H1 (cell line): ENCODE measurements around the gene AHCY. TPM values are rescaled to one million over a fixed set of nuclear protein-coding genes. Genes with fewer than 3 reads are reported as not detected.

Experiments
- BRCA1 ChIP-seq: IDR thresholded peaks from 2 replicates; pipeline ENCODE4 v1.6.1; 2012; ENCODE audit warnings: low read depth, low read length, improper control_type of control experiment
- CREB1 ChIP-seq: IDR thresholded peaks from 2 replicates; pipeline ENCODE4 v1.6.1; 2012; ENCODE audit warnings: inconsistent platforms
- FOSL1 ChIP-seq: IDR thresholded peaks from 2 replicates; pipeline ENCODE4 v1.6.1; 2011; ENCODE audit warnings: mild to moderate bottlenecking, low read depth, low read length, moderate library complexity; ENCODE audit not compliant: insufficient read depth
- JUND ChIP-seq: IDR thresholded peaks from 2 replicates; pipeline ENCODE4 v1.6.1; 2011; ENCODE audit warnings: mild to moderate bottlenecking, improper control_type of control experiment, low read length
- KDM4A ChIP-seq: IDR thresholded peaks from one replicate; pipeline ENCODE4 v1.7.1; 2012; ENCODE audit warnings: low read depth, mild to moderate bottlenecking, moderate library complexity, low read length, inconsistent platforms; ENCODE audit not compliant: severe bottlenecking
- MAX ChIP-seq: IDR thresholded peaks from 2 replicates; pipeline ENCODE4 v1.6.1; 2012; ENCODE audit warnings: inconsistent platforms
- RBBP5 ChIP-seq: IDR thresholded peaks from 2 replicates; pipeline ENCODE4 v1.7.1; 2012; ENCODE audit warnings: low read depth, mild to moderate bottlenecking, inconsistent platforms, low read length, moderate library complexity, borderline replicate concordance
- SIRT6 ChIP-seq: IDR thresholded peaks from one replicate; pipeline ENCODE4 v1.7.1; 2012; ENCODE audit warnings: low read length, inconsistent platforms
- SRF ChIP-seq: IDR thresholded peaks from 2 replicates; pipeline ENCODE4 v1.6.1; 2011; ENCODE audit warnings: mild to moderate bottlenecking, low read depth, low read length, moderate library complexity
- TAF7 ChIP-seq: optimal IDR thresholded peaks from 2 replicates; pipeline ENCODE3; 2011; ENCODE audit warnings: low read depth, mild to moderate bottlenecking, inconsistent platforms, low read length, moderate library complexity, borderline replicate concordance
- polyA plus RNA-seq, 7 experiments: library from polyadenylated mRNA; depleted of rRNA in 3 of 7; stranded (reverse) in 5 of 7; unstranded in 2 of 7; fragments of >200 nt in 5 of 7; fragments of 200-250 nt in 2 of 7; gene quantifications; 1 replicate in 5 of 7; 2 replicates in 1 of 7; 4 replicates in 1 of 7; pipeline versions ENCODE4 v1.2.1 to v1.2.3, GENCODE V29; 2011 to 2013; ENCODE audit warnings: missing spikeins in 2 of 7, mixed read lengths in 2 of 7
- total RNA-seq: library from RNA; stranded (reverse); fragmentation: NEBNext Ultra II Directional; extraction: Animal tissue kit (Norgen Biotek cat#: 25700); gene quantifications from 2 replicates; pipeline ENCODE4 v1.2.1, GENCODE V29; 2021
- TF ChIP-seq, protein P1 (sequence below): fragments of 300-600 bp; sonication (generic); IDR thresholded peaks from 2 replicates; pipeline ENCODE4 v1.7.1; 2012; ENCODE audit warnings: low read length, moderate library complexity, mild to moderate bottlenecking, inconsistent platforms; ENCODE audit not compliant: insufficient replicate concordance

The AHCY gene
- total and polyA plus RNA-seq, 2 of the 8 experiments (the other 6 are each of a cell fraction or from before 2014, with no cell fraction given) = 404 to 638 TPM

- TF ChIP-seq, protein P1, sequence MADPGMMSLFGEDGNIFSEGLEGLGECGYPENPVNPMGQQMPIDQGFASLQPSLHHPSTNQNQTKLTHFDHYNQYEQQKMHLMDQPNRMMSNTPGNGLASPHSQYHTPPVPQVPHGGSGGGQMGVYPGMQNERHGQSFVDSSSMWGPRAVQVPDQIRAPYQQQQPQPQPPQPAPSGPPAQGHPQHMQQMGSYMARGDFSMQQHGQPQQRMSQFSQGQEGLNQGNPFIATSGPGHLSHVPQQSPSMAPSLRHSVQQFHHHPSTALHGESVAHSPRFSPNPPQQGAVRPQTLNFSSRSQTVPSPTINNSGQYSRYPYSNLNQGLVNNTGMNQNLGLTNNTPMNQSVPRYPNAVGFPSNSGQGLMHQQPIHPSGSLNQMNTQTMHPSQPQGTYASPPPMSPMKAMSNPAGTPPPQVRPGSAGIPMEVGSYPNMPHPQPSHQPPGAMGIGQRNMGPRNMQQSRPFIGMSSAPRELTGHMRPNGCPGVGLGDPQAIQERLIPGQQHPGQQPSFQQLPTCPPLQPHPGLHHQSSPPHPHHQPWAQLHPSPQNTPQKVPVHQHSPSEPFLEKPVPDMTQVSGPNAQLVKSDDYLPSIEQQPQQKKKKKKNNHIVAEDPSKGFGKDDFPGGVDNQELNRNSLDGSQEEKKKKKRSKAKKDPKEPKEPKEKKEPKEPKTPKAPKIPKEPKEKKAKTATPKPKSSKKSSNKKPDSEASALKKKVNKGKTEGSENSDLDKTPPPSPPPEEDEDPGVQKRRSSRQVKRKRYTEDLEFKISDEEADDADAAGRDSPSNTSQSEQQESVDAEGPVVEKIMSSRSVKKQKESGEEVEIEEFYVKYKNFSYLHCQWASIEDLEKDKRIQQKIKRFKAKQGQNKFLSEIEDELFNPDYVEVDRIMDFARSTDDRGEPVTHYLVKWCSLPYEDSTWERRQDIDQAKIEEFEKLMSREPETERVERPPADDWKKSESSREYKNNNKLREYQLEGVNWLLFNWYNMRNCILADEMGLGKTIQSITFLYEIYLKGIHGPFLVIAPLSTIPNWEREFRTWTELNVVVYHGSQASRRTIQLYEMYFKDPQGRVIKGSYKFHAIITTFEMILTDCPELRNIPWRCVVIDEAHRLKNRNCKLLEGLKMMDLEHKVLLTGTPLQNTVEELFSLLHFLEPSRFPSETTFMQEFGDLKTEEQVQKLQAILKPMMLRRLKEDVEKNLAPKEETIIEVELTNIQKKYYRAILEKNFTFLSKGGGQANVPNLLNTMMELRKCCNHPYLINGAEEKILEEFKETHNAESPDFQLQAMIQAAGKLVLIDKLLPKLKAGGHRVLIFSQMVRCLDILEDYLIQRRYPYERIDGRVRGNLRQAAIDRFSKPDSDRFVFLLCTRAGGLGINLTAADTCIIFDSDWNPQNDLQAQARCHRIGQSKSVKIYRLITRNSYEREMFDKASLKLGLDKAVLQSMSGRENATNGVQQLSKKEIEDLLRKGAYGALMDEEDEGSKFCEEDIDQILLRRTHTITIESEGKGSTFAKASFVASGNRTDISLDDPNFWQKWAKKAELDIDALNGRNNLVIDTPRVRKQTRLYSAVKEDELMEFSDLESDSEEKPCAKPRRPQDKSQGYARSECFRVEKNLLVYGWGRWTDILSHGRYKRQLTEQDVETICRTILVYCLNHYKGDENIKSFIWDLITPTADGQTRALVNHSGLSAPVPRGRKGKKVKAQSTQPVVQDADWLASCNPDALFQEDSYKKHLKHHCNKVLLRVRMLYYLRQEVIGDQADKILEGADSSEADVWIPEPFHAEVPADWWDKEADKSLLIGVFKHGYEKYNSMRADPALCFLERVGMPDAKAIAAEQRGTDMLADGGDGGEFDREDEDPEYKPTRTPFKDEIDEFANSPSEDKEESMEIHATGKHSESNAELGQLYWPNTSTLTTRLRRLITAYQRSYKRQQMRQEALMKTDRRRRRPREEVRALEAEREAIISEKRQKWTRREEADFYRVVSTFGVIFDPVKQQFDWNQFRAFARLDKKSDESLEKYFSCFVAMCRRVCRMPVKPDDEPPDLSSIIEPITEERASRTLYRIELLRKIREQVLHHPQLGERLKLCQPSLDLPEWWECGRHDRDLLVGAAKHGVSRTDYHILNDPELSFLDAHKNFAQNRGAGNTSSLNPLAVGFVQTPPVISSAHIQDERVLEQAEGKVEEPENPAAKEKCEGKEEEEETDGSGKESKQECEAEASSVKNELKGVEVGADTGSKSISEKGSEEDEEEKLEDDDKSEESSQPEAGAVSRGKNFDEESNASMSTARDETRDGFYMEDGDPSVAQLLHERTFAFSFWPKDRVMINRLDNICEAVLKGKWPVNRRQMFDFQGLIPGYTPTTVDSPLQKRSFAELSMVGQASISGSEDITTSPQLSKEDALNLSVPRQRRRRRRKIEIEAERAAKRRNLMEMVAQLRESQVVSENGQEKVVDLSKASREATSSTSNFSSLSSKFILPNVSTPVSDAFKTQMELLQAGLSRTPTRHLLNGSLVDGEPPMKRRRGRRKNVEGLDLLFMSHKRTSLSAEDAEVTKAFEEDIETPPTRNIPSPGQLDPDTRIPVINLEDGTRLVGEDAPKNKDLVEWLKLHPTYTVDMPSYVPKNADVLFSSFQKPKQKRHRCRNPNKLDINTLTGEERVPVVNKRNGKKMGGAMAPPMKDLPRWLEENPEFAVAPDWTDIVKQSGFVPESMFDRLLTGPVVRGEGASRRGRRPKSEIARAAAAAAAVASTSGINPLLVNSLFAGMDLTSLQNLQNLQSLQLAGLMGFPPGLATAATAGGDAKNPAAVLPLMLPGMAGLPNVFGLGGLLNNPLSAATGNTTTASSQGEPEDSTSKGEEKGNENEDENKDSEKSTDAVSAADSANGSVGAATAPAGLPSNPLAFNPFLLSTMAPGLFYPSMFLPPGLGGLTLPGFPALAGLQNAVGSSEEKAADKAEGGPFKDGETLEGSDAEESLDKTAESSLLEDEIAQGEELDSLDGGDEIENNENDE = no peak
- 0 out of 2 replicates have a peak, but pooled peaks have one; percentile 9 for TF ChIP-seq SRF
- TF ChIP-seq RBBP5 = no peak
- no peak for TF ChIP-seq KDM4A
- no peak for TF ChIP-seq BRCA1
- TF ChIP-seq FOSL1 = no peak
- peak; percentile 57; the same call in 1 of the 2 replicates for TF ChIP-seq JUND
- no peak for TF ChIP-seq SIRT6
- TF ChIP-seq CREB1 = peak; percentile 62
- TF ChIP-seq TAF7 = peak; percentile 81
- no peak for TF ChIP-seq MAX
Measured at GRCh38 chr20:34312544-34313217, 9.5 kb upstream of the AHCY start (continued).
